GM12873 (cell line): Measurements from ENCODE around the gene IGSF3.

Experiments used
- CTCF ChIP-seq: IDR thresholded peaks from 2 replicates; pipeline ENCODE4 v1.5.1; 2012; ENCODE audit warnings: low read depth, mild to moderate bottlenecking, moderate library complexity, low read length, control low read depth; ENCODE audit not compliant: insufficient read depth; ENCODE audit errors: missing control alignments

IGSF3 gene

GRCh38 chr1:116686175-116686574, 18.6 kb upstream of the IGSF3 start:
- TF ChIP-seq CTCF: no peak

- no peak for TF ChIP-seq CTCF
Observed at GRCh38 chr1:116684575-116684974, 17.0 kb upstream of the IGSF3 start.

- no peak for TF ChIP-seq CTCF
Observed at GRCh38 chr1:116682641-116683221, 15.2 kb upstream of the IGSF3 start.

- no peak for TF ChIP-seq CTCF
Observed at GRCh38 chr1:116681343-116681899, 13.9 kb upstream of the IGSF3 start.

GRCh38 chr1:116680752-116681151, 13.2 kb upstream of the IGSF3 start:
- TF ChIP-seq CTCF: no peak

- no peak for TF ChIP-seq CTCF
Observed at GRCh38 chr1:116679828-116680628, 12.5 kb upstream of the IGSF3 start.

- TF ChIP-seq CTCF: no peak
Observed at GRCh38 chr1:116679091-116679827, 11.7 kb upstream of the IGSF3 start.
